ENCODE results near the gene CALML5. TPM values are rescaled to one million over a fixed set of nuclear protein-coding genes. Genes with fewer than 3 reads are reported as not detected.

Gene CALML5
- total RNA-seq, 1 donor from 2014 or later = not detected

DNA sequence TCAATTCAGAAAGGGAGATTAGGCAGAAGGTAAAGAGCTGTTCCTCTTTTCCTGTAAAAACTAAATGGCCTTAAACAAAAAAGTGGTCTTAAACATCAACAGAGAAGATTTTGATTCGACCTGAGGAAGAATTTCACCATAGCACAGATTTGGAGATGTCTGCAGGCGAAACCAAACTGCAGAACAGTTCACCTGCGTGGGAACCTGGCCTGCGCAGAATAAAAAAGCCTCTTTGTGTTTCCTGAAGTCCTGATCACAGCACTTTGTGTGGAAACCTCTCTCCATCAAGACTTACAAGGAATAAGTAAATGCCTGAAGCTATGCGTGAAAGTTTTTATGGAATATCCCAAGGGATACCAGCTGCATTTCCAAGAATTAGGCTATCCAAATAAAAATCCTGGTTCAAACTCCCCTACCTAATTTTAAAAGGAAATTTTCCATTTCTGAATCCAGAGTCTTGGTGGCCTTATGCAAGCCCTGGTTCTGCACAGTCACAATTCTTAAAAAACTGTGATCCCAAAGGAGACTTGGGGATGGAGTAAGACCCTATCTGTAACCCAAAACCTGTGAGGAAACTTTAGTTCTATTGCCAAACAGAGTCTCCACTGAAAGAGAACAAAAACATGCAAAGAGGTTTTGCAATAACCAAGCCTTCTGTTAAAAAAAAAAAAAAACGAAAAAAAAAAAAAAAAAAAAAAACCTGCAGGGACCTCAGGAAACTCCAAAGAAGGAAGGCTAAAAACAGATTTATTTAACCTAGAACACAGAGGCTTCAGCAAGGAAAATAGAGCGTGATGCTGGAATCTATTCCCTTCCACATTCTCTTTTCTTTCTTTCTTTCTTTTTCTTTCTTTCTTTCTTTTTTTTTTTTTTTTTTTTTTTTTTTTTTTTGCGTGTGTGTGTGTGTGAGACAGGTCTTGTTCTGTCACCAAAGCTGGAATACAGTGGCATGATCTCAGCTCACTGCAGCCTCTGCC, 35.8 kb upstream of the CALML5 start:
- no peaks in the 10 kb centered on the region for H3F3A ChIP-seq (ENCODE audit: low read depth)
- Mint-ChIP-seq H3K4me1 (peaks cover 21% of the 10 kb centered on the region), H3K36me3 (no peaks in the 10 kb centered on the region), H3K9me3 (peaks cover 20% of the 10 kb centered on the region), H3K27ac (no peak overlapping the region), H3K27me3 (ENCODE audit: insufficient read depth, low read depth) (peaks cover 6% of the 10 kb centered on the region), H3K4me3 (no peak overlapping the region)
- H2AFZ ChIP-seq (replicated peaks) = no peak overlapping the region
- H3K4me1 ChIP-seq = no peaks in the 10 kb centered on the region
- no peaks in the 10 kb centered on the region for H3K79me2 ChIP-seq (ENCODE audit: low read depth)
- TF ChIP-seq EZH2phosphoT487 (IDR thresholded peaks at IDR 0.05) = no peak
- TF ChIP-seq, protein P1, sequence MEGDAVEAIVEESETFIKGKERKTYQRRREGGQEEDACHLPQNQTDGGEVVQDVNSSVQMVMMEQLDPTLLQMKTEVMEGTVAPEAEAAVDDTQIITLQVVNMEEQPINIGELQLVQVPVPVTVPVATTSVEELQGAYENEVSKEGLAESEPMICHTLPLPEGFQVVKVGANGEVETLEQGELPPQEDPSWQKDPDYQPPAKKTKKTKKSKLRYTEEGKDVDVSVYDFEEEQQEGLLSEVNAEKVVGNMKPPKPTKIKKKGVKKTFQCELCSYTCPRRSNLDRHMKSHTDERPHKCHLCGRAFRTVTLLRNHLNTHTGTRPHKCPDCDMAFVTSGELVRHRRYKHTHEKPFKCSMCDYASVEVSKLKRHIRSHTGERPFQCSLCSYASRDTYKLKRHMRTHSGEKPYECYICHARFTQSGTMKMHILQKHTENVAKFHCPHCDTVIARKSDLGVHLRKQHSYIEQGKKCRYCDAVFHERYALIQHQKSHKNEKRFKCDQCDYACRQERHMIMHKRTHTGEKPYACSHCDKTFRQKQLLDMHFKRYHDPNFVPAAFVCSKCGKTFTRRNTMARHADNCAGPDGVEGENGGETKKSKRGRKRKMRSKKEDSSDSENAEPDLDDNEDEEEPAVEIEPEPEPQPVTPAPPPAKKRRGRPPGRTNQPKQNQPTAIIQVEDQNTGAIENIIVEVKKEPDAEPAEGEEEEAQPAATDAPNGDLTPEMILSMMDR (IDR thresholded peaks at IDR 0.05) = no peak
- no peak for TF ChIP-seq EZH2 (IDR thresholded peaks at IDR 0.05)
- no peaks in the 10 kb centered on the region for H3K27me3 ChIP-seq
- H3K27ac ChIP-seq = no peak overlapping the region
- no peak for DNase-seq (ENCODE audit: low spot score)
- no peaks in the 10 kb centered on the region for H3K9me3 ChIP-seq (ENCODE audit: low read depth)
- no peak overlapping the region for H3K9ac ChIP-seq
- no peak overlapping the region for H3K4me2 ChIP-seq
- no peaks in the 10 kb centered on the region for H4K20me1 ChIP-seq (ENCODE audit: low read depth)
- no peak overlapping the region for H3K4me3 ChIP-seq
- no peaks in the 10 kb centered on the region for H3K36me3 ChIP-seq

DNA sequence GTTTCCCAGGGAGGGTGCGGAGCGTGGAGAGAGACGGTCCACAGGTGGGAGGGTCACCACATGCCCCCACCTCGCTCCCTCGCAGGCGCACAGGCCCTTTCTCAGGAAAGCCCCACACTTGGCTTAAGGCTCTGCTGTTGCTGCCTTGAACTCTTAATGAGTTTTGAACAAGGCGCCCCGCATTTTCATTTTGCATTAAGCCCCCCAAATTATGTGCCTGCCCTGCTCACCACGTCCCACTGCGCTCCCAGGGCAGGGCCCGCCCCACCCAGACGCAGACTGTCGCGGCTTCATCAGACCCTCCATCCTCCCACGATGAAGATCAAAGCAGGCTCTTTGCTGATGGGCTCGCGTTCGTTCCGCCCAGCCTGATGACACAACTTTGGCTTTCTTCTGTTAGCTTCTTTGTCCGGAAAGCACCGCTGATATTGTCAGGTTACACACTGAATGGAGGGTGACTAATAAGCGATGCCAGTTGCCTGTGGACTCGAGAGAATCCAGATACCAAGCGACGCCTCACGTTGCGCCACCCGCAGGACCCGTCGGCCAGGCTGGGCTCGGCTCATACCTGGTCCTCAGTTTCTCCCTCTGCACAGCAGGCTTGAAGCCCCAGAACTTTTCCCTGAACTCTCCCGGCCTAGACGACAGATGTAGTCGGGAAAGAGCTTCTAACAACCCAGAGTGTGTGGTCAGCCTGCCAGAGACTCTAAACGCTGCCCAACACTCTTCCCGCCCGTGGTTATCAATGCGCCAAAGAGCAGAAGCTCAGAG, 34.9 kb upstream of the CALML5 start:
- Mint-ChIP-seq H3K4me3 (no peak overlapping the region), H3K27me3 (ENCODE audit: insufficient read depth, low read depth) (peaks cover 11% of the 10 kb centered on the region), H3K36me3 (no peaks in the 10 kb centered on the region), H3K9me3 (peaks cover 15% of the 10 kb centered on the region), H3K4me1 (peaks cover 21% of the 10 kb centered on the region), H3K27ac (no peak overlapping the region)
- Histone ChIP-seq H3K4me1 (no peaks in the 10 kb centered on the region), H3K27ac (no peak overlapping the region), H3K27me3 (no peaks in the 10 kb centered on the region), H3K79me2 (ENCODE audit: low read depth) (no peaks in the 10 kb centered on the region), H3F3A (ENCODE audit: low read depth) (no peaks in the 10 kb centered on the region), H3K9me3 (ENCODE audit: low read depth) (no peaks in the 10 kb centered on the region), H3K4me3 (no peak overlapping the region), H3K4me2 (no peak overlapping the region), H4K20me1 (ENCODE audit: low read depth) (no peaks in the 10 kb centered on the region), H3K36me3 (no peaks in the 10 kb centered on the region), H2AFZ (replicated peaks) (no peak overlapping the region), H3K9ac (no peak overlapping the region)
- no peak for DNase-seq (ENCODE audit: low spot score)
- TF ChIP-seq EZH2phosphoT487 (IDR thresholded peaks at IDR 0.05) (no peak), EZH2 (IDR thresholded peaks at IDR 0.05) (no peak)
- TF ChIP-seq, protein P1 (IDR thresholded peaks at IDR 0.05) = no peak

DNA sequence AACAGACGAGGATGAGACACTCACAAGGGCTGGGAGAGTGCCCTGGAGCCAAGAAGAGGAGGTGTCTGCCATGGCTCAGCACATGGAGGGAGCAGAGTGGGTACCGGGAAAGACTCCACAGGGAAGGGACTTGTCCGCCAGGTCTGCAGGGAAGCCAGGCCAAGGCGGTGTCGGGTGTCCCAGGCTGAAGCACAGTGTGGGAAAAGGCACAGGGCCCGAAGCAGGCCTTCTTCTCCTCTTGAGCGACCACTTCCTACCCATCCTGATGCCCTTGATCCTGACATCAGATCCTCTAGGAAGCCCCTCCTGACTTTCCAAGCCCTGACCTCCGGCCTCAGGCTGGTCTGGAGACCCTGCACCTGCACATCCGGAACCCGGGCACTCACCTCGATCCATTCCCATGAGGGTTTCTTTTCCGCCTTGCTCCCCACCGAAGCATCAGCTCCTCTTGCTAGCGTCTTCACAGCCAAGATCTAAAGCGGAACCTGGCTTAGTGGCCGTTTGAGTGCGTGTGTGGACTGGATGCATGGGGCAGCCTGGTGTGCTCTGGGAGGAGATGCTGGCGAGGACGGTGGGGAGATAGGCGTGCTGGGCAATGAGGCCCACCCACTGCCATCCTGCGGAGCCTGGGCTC, 33.8 kb upstream of the CALML5 start:
- no peak overlapping the region for H2AFZ ChIP-seq (replicated peaks)
- no peaks in the 10 kb centered on the region for H3K36me3 ChIP-seq
- no peak overlapping the region for H3K4me3 ChIP-seq
- Mint-ChIP-seq H3K9me3 (peaks cover 12% of the 10 kb centered on the region), H3K4me1 (peaks cover 21% of the 10 kb centered on the region), H3K27me3 (ENCODE audit: insufficient read depth, low read depth) (peaks cover 10% of the 10 kb centered on the region), H3K36me3 (no peaks in the 10 kb centered on the region), H3K27ac (peak overlapping the region; percentile 21), H3K4me3 (no peak overlapping the region)
- no peak overlapping the region for H3K9ac ChIP-seq
- no peaks in the 10 kb centered on the region for H3K4me1 ChIP-seq
- DNase-seq (ENCODE audit: low spot score) = no peak
- H3K4me2 ChIP-seq = no peak overlapping the region
- H3K27me3 ChIP-seq = no peaks in the 10 kb centered on the region
- no peaks in the 10 kb centered on the region for H4K20me1 ChIP-seq (ENCODE audit: low read depth)
- H3K9me3 ChIP-seq (ENCODE audit: low read depth) = no peaks in the 10 kb centered on the region
- TF ChIP-seq EZH2phosphoT487 (IDR thresholded peaks at IDR 0.05) = no peak
- no peak for TF ChIP-seq EZH2 (IDR thresholded peaks at IDR 0.05)
- TF ChIP-seq, protein P1 (IDR thresholded peaks at IDR 0.05) = no peak
- no peaks in the 10 kb centered on the region for H3F3A ChIP-seq (ENCODE audit: low read depth)
- no peaks in the 10 kb centered on the region for H3K79me2 ChIP-seq (ENCODE audit: low read depth)
- H3K27ac ChIP-seq = no peak overlapping the region

Measured in neural progenitor cell (in vitro differentiated cells).